ENCODE measurements around the gene FOXL1.
A peak's percentile ranks its signal among the peaks of the same experiment; 100 is the strongest.

DNA sequence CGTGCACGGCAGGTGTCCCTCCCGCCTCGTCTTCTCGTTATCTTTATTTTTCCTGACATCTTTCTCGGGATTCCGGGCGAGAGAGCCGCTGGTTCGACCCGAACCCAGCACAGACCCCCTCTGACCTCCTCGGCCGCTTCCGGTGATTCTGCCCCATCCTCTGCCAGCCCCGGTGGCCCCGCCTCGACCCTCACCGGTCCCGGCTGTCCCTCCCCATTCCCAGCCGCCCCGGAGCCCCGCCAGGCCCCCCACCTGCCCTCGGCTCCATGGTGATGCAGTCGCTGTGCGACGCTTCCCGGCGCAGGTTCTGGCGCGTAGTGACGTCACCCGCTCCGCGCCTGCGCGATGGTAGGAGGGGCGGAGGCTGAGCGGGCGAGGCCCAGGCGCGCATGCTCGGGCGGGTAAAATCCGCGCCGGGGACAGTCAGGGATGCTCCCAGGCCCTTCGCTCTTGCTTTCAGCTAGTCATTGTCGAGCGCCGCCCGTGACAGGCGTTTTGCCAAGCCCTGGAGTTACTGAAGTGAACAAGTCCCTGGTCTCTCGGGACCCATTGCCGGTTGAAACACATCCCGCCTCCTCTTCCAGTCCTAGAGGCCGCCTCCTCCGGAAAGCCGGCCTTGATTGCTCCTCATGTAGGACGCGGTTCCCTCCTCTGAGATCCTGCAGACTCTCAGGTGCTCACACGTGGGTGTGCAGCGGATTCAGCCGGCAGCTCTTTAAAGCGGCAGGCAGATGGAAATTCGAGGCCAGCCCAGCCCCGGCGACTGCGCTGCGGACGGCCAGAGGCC, 23.2 kb upstream of the FOXL1 start, which contains the start of gene MTHFSD:
- TF ChIP-seq, protein P1, sequence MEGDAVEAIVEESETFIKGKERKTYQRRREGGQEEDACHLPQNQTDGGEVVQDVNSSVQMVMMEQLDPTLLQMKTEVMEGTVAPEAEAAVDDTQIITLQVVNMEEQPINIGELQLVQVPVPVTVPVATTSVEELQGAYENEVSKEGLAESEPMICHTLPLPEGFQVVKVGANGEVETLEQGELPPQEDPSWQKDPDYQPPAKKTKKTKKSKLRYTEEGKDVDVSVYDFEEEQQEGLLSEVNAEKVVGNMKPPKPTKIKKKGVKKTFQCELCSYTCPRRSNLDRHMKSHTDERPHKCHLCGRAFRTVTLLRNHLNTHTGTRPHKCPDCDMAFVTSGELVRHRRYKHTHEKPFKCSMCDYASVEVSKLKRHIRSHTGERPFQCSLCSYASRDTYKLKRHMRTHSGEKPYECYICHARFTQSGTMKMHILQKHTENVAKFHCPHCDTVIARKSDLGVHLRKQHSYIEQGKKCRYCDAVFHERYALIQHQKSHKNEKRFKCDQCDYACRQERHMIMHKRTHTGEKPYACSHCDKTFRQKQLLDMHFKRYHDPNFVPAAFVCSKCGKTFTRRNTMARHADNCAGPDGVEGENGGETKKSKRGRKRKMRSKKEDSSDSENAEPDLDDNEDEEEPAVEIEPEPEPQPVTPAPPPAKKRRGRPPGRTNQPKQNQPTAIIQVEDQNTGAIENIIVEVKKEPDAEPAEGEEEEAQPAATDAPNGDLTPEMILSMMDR (IDR thresholded peaks at IDR 0.05) = no peak
- peak in 1 of 2 donors; percentile 67 for TF ChIP-seq POLR2A (IDR thresholded peaks at IDR 0.05)
